NCI-H1092 treated with DMSO at 0.1 percent for 48 hours (cell line): ENCODE measurements around the gene AGK.
"Not testable (repeated sequence)": the region's sequence is repeated elsewhere in the genome, so short reads cannot be mapped to it uniquely, and the experiment has no call there.

ENCODE experiments used
- DNase-seq: peaks from one replicate; lab custom pipeline; 2025; lab: John Stamatoyannopoulos, UW

Gene AGK

DNA sequence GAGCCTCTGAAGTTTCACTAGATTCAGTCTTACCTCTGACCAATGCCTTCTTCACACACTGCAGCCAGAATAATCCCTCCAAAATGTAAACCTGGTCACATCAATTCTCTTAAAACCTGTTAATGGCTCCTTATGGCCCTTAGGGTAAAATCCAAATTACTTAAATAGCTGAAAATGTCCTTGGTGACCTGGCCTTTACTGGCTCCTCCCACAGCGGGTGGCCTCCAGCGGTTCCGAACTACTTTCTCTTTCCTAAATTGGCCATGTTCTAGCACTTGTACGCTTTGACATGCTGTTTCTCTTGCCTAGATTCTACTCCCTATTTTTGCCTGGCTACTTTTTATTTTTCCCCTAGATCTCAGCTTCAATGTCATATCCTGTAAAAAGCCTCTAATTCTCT is 36.1 kb downstream of the AGK start:
- no peak for DNase-seq

DNA sequence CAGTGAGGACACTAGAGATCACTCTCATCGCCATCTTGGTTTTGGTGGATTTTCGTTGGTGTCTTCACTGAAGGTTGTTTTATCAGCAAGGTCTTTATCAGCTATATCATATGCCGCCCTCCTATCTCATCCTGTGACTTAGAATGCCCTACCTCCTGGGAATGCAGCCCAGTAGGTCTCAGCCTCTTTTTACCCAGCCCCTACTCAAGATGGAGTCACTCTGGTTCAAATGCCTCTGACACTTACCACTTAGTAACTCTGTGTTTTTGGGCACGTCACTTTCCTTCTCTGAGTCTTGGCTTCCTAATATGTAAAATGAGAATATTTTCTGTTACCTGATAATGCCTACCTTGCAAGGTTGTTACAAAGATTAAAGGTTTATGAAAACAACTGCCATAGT is 37.7 kb downstream of the AGK start:
- no peak for DNase-seq

DNA sequence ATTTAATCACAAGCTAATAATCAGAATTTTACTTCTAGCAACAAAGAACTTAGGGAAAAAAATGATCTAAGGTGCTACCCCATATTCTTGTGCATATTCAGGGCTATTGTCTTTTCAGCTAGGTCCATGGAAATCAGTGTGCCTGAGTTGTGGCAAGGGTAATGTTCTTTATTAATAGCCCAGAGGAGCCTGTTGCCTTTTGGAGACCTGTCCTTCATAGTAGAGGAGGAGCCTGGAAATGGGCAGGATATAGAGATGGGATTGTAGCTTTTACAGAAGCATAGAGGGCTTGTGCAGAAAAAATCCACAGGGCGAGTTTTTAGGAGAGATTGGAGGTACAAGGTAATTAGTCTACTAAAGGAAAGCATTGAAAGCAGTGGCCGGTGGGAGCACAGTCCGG is 38.9 kb downstream of the AGK start:
- no peak for DNase-seq

DNA sequence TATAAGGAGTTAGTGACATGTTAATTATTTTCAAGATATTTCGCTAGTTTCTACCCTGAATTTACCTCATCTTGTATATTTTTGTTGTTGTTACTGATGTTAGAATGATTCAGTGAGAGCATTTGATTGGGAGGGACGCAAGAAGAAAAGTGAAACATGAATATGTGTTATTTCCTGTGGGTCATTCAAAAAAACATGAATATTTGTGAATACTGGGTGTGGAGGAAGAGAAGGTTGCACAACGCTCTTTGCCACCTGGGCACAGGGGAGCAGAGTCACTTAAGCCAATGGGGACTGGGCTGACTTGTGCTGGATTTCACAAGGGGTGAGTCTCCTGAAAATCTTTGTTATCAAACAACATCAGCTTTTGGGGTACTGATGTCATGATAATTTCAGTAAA is 39.5 kb downstream of the AGK start:
- DNase-seq = no peak

DNA sequence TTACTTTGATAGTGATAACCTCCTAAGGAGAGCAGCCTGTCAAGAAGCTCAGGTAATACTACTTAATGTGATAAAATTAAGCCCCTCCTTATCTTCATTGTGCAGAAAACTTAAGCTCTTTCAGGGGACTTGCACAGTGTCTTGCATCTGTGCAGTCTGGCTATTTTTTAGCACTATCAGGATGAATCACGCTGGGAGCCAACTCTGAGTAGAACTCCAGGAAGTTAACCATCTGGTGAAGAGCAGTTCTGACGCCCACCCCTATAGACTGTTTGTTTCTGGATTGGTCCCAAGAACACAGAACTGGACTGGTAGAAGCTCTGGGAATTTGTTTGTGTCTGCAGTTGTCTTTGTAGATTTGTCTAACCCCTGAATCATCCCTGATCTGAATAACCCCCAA is 41.9 kb downstream of the AGK start:
- DNase-seq = no peak

DNA sequence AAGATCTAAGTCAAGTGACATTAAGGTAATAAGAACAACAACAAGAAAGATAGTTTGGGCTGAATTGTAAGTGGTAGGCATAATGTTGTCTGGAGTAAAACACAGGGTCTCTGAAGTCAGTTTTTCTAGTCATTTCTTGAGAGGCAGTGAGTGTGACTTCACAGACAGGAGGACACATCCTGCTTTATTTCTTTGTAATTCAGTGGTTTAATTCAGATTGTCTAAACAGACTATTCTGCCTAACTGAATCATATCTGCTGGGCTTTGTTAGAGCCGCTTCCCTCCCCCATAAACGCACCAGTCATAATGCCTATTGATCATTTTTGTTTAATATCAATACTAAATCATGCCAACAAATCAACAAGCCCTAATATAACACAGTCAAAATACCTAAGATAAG is 46.8 kb downstream of the AGK start:
- DNase-seq = no peak

DNA sequence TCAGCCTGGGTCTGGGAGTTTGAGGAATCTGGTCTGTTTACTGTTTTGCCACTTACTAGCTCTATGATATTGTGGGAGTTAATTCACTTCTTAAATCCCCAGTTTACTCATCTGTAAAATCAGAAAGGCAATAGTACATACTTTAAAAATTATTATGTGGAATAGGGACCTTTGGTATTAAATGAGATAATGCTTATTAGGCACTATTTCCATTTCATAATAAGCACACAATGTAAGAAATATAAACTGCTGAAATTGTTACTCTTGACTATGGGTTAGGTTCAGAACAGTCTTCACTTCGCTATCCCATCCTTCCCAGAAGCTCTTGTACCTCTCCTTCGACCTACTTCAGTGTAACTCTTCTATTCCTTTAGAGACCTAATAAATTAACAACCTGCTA is 47.2 kb downstream of the AGK start:
- no peak for DNase-seq

DNA sequence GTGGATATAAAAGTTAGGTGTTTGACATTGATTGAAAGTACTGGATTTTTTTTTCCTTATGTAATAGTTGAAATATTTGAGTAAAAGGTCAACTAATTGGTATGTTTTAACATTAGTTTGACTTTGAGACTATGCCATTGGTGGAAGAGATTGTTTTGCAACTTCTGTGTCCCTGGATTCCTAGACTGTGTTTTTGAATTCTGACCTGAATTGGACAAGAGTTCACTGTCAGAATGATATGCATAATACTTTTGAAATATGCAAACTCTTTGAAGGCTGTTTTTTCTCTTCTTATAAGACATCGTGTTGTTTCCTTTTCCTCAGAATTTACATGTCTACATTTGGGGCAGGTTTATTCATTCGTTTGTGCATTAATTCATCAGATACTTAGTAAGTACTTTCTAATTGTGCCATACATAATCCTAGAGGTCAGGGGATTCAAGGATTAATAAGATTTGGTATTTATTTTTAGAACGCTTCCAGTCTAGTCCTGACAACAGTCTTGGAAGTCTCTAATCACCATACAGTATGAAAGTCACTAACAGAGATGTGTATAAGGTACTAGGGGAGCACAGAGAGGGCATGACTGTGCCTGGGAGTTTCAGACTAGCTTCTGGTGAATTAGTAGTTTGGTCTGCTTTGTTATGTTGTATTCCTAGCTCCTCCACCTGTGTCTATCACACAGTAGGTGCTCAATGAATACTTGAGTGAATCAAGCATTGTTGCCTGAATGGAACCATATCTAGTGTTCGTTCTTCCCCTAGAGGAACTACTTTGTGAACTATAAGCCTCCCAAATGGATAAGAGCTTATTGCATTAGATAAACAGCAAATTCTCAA is 49.2 kb downstream of the AGK start:
- no peak for DNase-seq

DNA sequence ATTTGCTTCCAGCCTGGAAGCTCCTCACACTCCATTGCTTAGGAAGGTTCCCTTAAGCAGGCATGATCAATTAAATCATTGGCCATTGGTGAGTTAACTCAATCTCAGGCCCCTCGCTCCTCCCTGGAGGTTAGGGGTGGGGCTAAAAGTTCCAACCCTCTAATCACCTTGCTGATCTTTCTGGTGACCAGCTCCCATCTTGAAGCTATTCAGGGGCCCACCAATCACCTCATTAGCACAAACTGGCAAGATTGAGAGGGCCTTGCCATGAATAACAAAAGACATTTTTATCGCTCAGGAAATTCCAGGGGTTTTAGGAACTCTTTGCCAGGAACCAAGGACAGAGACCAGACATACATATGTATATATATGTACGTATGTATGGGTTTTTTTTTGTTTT is 58.4 kb downstream of the AGK start:
- DNase-seq = no peak

DNA sequence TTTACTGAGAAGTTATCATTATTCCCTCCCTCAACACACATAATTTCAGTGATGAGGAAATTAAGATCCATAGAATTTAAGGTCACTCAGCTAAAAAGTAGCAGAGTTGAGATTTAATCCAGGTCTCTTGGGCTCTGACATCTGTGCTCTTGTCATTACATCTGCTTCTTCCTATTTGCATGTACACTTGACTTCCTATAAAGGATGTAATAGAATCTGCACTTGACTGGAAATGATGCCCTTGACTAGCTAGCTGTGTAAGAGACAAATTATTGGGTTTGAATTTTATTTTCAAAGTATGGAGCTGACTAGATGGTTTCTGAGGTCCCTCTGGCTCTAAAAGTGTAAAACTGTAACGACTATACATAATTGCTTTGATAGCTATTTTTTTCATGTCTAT is 59.5 kb downstream of the AGK start:
- DNase-seq = peak; percentile 51

DNA sequence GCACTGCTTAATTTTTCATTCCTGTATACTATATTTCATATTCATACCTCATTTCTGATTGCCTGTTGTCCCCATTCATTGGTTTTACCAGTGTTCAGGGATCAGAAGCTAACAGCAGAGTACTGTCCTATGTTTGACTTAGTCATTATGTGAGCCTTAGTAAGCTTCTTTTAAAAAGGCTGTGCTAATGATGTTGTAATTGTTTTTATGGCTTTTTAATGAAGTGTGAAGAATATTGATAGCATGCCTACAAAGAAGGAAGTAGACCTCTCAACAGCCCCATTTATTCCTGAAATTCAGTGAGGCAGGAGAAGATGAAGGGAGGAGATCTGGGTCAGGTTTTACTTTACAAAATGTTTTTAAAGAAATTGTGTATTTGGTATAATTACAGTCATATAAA is 61.7 kb downstream of the AGK start:
- no peak for DNase-seq

DNA sequence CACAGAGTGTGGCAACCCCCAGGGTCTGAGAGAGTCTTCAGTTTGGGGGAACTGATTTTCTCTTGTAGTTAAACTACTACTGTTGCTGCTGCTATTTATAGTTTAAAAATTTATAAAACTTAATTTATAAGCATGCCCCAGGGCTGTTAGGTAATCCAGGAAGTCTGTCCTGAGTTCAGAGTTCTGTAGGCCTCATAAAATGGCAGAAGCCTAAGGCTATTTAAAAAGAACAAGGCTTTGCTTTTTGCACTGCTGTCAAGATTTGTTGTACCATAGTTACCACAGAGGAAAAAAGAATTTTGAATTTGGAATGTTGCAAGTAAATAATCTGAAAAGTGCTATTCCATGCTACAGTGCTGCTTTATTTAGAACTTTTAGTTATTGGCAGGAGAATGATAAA is 66.1 kb downstream of the AGK start:
- no peak for DNase-seq

DNA sequence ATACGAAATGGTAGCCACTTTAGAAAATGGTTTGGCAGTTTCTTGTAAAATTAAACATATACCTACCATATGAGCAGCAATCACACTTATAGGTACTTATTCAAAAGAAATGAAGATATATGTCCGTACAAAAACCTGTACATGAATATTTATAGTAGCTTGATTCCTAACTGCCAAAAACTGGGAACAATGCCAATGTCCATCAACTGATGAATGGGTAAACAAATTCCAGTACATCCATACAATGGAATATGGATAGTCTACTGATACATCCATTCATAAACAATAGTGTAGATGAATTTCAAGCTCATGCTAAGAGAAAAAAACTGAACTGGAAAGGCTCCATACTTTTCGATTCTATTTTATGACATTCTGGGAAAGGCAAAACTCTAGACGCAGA is 68.5 kb downstream of the AGK start:
- DNase-seq = no peak

DNA sequence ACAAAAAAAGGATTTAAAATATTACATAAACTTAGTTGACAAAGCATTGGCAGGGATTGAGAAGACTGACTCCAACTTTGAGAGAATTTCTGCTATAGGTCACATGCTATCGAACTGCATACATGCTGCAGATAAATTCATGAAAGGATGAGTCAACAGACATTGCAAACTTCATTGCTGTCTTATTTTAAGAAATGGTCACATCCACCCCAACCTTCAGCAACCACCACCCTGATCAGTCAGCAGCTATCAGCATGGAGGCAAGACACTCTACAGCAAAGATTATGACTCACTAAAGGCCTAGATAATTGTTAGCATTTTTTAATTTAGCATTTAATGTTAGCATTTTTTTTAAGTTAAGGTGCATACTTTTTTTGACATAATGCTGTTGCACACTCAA is 73.6 kb downstream of the AGK start:
- no peak for DNase-seq

DNA sequence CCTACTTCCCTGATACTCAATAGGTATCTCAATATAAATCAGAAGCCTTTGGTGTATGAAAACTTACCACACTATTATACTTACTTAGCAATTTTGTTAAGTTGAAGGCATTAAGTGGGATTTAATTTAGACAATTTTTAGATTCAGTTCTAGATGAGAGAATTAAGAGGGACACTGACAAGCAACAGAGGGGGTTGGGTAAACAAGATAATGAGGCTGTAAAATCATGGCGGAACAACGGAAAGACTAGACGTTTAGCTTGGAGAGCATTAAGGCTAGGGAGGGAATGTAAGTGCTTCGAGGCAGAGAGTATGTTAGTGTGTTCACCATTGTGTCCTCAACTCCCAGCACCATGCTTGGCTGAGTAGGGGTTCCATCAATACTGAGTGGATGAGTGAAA is 79.4 kb downstream of the AGK start:
- DNase-seq = no peak

DNA sequence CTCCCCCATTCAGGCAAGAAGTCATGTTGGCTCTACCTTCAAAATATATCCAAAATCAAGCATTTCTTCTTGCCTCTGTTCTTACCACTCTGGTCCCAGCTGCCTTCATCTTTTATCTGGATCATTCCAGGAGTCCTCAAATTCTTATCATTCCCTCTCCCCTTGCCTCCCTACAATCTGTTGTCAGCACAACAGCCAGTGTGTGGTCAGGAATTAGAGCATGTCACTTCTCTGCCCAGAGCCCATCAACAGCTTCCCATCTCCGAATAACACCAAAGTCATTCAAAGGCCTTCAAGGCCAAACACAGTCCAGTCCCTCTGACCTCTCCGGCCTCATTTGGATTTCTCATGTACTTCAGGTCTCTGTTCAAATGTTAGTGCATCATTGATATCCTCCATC is 80.3 kb downstream of the AGK start:
- no peak for DNase-seq

DNA sequence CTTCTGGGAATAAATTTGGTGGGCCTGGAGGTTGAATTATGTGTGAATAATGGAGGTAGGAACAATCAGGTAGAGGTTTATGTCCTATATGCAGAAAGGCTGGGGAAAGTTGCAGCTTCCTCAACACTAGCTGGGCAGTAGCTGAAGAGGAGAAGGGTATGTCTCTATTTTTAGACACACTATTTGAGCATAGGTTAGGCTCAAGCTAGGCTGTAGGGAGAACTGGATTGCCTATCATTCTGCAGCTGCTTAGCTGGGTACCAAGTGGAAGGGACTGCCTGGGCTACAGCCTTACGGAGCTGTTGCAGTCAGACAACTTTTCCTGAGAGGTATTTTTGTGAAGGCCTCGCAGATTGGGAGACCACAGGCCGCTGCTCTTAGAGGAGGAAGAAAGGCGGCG is 82.9 kb downstream of the AGK start:
- no peak for DNase-seq

DNA sequence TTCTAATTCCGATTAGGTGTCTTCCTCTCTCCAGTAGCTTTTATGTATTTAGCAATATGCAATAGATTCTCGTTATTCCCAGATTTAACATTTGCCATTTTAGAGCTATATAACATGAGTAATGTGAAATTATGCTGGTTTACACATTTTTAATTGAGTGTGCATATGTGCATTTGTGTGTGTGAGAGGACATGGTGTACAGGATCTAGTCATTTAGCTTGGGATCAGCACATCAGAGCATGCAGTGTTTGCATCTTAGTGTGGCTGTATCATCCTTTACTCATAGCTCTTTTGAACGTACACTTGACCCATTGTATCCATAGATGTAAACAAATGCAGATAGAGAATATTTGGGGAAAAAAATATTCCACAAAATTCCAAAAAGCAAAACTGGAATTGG is 84.8 kb downstream of the AGK start:
- no peak for DNase-seq

DNA sequence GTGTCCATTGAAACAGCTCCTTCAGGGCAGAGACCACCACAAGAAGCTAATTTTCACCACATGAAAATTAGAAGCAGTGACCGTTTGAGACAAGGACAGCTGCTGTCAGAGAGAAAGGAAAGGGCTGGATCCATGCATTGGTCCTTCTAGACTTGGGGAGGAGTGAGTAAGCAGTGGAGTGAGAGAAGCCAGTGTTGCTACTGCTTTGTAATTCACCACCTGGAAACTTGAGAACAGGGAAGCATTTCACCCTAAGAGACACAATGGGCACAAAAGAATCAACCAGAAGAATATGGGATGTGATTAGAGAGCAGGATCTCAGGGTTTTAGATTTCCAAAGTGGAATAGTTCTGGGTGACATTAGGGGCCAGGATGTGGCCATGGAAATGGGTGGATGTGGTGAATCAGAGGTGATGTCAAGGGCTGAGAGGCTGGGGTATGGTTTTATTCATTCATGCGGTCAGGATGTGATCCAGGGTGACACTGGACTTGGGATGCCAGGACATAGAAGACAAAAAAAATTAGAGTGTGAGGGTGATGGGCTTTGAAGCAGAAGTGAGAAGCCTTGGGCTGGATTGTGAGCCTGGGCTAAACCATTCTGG is 89.1 kb downstream of the AGK start:
- no peak for DNase-seq

DNA sequence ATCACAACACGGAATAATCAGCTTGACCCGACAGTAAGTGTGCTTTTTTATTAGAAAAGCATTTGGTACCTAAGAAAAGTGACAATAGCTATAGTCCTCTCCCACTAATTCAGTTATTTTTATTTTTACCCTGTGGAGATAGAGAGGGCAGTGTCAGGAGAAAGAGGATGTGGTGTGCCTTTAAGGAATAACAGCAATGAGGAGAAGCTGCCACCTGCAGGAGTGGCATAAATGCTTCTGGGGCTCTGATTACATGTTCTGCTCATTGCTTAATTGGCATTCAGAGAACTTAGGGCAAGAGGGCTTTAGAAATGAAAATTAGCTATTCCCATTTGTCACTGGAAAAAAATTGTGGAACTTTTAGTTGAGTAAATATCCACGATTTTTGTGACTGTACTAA is 90.7 kb downstream of the AGK start:
- no peak for DNase-seq

DNA sequence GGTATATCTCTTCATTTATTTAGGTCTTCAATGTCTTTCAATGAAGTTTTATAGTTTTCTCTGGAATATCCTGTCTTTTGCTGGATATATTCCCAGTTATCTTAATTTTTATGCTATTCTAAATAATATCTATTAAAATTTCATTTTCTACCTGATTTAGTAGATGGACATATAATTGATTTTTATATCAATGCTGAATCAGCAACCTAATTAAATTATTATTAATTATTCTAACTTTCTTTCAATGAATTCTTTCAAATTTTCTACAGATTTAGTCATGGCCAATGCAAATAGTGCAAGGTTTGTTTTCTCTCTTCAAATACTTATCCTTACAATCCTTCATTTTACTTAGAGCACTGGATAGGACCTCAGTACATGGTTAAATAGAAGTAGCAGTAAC is 94.0 kb downstream of the AGK start:
- no peak for DNase-seq

DNA sequence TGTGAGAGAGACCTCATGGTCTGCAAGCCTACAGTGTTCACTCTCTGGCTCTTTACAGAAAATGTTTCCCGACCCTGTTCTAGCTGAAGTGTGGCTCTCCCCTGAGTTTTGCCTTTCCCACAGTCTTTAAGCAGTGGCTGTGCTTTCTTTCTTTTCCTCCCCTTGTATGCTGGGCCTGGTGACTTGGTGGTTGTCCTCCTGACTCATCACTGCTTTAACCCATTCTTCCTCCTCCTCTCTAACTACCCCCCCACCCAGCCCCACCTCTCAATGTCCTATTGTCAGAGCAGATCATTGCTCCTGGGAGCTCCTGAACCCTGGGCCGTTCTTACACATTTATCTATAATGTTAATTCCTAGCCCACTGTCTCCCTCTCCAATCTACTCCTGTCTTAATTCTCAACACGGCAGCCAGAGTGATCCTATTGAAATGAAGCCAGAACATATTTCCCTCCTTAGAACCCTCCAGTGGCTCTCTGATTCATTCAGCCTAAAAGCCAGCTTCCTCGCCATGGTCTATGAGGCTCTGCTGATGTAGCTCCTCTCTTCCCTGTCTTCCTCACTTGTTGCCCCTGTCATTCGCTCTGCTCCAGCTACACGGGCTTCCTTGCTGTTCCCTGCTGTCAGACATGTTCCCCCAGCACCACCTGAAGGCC is 95.7 kb downstream of the AGK start:
- DNase-seq = no peak

DNA sequence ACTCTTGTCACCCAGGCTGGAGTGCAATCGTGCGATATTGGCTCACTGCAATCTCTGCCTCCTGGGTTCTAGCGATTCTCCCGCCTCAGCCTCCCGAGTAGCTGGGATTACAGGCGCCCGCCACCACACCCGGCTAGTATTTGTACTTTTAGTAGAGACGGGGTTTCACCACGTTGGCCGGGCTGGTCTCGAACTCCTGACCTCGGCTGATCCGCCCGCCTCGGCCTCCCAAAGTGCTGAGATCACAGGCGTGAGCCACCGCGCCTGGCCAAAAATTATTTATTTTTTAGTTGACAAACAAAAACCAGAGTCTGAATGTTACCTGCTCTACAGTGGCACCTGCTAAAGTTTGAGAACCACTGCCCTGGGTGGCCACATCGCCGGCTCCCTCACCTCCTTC is 96.5 kb downstream of the AGK start:
- not testable (repeated sequence) for DNase-seq
